ENCODE results near the gene NEMP2.
"Not testable (repeated sequence)": the region's sequence is repeated elsewhere in the genome, so short reads cannot be mapped to it uniquely, and the experiment has no call there.

Gene NEMP2

GRCh38 chr2:190486037-190486623 lies 48.4 kb downstream of the NEMP2 start:
- no peak for DNase-seq

DNA sequence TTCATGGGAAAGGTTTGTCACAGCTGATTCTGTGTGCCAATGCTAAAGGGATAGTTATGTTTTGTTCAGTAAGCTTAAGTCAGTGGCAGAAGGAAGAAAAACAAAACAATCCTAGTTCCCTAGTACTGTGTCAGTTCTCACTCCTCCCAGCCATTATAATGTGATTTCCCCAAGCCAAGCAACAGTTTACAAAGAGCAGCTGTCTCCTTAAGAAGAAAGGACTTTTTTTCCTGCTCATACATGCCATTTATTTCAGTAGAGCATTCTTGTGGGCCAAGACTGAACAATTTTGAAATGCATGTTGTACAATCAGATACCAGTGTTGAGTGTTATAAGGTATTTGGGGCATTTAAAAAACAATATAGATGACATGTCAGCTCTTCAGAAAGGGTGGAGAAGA lies 52.1 kb downstream of the NEMP2 start:
- no peak for DNase-seq

DNA sequence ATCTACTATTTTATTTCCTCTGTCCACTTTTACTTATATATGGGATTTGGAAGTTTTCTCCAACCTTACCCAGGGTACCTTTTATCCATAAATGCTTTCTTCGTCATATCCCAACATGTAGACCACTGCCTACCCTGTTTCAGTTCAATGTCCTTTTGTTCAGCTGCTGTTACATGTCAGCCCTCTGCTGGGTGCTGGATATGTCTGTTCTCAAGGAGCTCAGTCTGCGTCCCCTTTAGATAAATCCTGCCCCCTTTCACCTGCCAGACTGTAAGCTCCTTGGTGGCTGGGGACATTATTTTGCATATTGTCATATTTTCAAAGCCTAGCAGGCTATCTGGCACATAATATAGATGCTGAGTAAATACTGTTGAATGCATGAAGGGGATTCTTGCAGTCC lies 53.2 kb downstream of the NEMP2 start:
- DNase-seq = no peak

DNA sequence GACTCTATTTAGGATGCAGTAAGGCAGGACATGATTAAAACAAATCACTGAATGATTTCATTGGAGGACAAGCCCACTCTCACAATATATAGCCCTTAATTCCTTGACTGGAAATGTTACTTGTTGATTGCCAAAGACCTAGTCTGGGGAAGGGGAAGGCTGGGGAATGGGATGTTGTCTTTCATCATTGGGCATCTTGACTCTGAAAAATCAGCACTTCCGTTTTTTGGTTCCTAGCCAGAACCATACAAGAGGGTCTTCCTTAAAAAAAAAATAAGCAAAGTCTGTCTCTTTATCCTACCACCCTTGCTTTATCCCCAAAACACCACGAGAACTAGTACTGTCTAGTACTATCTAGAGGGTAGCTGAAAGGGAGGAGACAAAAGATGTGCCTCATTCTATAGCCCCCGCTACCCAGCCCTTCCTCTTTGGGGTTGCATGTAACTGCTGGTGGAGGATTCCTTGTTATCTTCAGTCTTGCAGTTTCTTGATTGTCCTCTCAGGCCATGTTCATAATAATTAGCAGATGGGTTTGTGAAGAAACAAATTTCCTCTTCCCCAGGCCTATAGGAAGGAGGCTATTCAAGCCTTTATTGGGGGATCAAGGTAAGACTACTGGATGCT lies 55.8 kb downstream of the NEMP2 start:
- DNase-seq = no peak

GRCh38 chr2:190477661-190478454 lies 56.7 kb downstream of the NEMP2 start:
- DNase-seq = peak; percentile 56

DNA sequence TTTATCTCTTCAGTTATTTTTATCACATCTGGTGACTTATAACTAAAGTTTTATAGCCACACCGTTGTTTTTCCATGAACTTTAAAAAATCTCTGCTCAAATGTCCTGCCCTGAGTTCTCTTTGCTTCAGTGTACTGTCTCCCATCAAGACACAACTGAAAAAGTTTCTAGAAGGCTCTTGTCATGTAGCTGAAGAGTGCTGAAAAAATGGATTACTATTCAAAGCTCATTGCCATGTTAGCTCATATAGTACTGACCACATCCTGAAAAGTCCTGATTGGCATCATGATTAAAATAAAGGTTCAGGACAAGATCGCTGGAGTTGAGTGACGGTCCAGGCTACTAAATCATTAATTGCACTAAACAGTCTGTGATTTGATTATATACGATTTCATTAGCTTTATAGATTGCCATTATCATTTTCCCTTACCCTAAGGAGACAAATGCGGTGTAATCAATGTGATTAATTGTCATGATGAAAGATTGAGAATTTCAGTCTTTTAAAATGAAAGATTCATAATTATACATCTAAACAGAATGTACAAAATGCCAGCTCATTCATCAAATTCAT lies 64.2 kb downstream of the NEMP2 start:
- DNase-seq = no peak

DNA sequence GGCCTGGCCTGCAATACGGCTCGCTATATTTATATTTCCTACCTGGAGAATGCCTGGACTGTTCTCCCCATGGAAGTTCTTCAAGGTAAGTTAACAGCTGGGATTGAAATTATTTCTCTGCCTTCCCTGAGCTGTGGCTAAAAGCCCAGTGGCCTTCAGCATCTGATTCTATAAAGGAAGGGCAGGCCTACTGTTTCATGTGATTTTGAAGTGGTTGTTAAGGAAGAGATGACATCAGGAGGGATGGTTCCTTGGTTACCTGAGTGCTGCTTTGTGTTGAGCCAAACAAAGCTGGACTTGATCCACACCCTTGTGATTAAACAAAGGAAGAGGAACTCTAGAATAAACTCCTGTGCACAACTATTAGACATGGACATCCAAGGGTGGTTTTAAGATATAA lies 64.8 kb downstream of the NEMP2 start:
- DNase-seq = peak; percentile 81

GRCh38 chr2:190468814-190469569 lies 65.5 kb downstream of the NEMP2 start:
- DNase-seq = peak; percentile 89

DNA sequence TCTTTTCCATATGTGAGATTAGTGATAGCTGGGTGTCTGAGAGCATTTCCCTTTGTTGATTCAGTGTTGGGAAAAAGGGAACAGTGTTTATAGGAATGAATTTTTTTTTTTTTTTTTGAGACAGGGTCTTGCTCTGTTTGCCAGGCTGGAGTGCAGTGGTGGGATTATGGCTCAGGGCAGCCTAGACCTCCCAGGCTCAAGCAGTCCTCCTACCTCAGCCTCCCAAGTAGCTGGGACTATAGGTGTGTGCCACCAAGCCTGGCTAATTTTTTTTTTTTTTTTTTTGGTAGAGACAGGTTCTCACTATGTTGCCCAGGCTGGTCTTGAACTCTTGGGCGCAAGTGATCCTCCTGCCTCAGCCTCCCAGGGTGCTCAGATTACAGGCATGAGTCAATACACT lies 66.2 kb downstream of the NEMP2 start:
- not testable (repeated sequence) for DNase-seq

GRCh38 chr2:190467575-190468083 lies 66.9 kb downstream of the NEMP2 start:
- no peak for DNase-seq

GRCh38 chr2:190466819-190467446 lies 67.6 kb downstream of the NEMP2 start:
- peak; percentile 33 for DNase-seq

DNA sequence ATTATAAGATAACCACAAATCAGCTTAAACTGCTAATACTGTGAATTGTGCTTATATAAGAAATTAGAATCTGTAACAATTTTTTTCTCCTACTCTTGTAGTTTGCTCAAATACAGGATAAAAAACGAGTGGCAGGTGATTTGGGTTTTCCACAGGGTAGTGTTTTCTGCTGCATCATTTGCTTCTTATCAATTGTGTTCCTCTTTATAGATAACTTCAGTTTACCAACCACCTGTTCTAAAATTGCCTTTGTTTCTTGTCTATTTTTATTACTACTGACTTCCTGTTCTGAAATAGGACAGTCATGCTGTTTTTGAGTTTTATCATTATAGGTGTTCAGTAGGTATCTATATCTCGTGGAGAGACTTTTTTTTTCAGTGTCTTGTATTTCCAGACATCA lies 69.5 kb downstream of the NEMP2 start:
- DNase-seq = no peak

- no peak for DNase-seq
Measured at GRCh38 chr2:190462611-190463010, 71.9 kb downstream of the NEMP2 start.

GRCh38 chr2:190462181-190462580 lies 72.3 kb downstream of the NEMP2 start:
- no peak for DNase-seq

GRCh38 chr2:190460487-190460886 lies 74.0 kb downstream of the NEMP2 start:
- DNase-seq = no peak

- DNase-seq = no peak
Measured at GRCh38 chr2:190459881-190460280, 74.6 kb downstream of the NEMP2 start.

DNA sequence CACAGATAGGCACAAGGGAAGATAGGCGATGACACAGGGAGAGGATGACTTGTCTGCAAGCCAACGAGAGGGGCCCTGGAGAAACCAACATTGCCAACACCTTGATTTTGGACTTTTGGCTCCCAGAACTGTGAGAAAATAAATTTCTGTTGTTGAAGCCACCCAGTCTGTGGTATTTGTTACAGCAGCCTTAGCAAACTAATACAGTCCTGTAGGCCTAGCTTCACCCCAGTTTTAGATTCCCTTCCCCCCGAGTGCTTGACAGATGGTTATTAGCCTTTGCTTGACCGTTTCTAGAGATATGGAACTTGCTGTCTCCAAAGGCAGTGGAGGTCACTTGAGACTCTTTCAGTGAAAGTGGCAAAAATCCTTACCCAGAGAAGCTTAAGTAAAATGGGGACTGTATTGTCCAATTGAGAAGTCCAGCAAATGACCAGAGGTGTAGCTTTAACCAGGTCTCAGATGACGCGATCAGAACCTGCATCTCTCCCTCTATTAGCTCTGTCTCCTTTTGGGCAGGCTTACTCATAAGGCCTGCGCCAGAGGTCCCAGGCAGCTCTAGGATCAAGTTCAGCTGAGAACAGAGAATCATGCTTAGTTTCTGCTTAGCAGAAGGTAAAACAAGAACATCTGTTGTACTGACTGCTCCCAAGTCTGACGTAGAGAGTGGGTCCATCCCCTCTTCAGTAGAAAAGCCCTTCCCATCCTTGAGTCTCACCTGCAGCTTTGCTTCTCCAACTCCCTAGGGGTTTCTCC lies 76.0 kb downstream of the NEMP2 start:
- no peak for DNase-seq

DNA sequence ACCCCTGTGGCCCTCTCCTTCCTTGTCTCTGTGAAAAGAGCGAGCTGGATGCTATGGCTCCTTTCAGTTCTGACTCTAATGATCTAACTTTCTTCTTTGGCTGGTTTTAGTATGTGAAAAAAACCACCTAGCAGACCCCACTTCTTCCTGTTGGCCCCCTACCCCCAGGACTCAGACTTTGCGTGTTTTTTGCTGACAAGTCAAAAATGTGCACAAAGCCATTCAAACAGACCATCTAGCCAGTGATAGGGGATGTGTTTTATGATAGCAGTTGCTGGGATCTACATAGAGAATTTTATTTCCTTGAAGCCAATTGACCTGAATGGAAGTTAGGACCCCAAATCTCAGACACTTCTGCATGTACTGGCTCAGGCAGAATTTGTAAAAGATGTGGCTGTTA lies 77.3 kb downstream of the NEMP2 start:
- no peak for DNase-seq

DNA sequence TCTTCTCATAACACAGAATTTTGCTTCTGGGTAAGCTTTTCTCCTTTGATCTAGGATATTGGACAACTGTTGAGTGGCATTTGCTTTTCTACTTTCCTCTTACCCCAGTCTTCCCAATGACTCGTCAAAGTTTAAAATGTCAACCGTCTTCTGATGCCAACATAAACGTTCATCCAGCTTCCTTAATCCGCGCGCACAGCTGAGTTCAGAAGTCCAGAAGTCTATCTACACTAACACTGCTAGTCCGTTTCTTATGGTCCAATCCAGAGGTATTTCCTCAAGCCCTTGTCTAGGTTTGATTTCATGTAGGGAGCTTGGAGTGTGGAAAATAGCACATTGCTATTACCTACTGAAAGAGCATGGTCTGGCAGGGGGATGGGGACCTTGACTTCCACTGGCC lies 77.7 kb downstream of the NEMP2 start:
- DNase-seq = no peak

DNA sequence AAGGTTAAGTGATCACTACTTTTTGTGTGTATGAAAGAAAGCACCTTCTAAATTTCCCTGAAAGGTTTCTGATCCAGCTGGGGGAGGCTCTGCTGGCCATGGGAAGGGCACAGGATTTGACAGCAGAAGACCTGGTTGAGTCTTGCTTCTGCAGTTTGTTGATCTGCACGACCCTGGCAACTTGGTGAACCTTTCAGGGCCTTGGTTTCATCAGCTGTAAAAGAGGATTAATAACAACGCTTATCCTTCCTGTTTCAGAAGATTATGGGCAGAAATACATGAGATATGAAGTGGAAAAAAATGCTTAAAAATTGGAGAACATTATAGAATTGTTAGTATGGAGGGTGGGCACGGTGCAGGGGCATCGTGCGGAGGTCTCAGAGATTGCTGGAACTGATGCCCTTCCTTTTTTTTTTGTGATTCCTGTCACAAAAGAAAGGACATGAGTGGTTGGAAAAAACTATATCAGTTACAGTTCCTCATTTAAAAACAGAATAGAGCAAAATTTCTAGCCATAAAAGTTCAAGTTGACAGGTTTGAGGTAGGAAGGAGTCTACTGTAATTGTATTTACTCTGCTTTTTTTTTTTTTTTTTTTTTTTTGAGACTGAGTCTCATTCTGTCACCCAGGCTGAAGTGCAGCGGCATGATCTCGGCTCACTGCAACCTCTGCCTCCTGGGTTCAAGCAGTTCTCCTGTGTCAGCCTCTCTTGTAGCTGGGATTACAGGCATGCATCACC lies 79.0 kb downstream of the NEMP2 start:
- DNase-seq = no peak

GRCh38 chr2:190454795-190455194 lies 79.7 kb downstream of the NEMP2 start:
- no peak for DNase-seq
